A549 (cell line): Measurements from ENCODE around the gene PRAMEF33. TPM values are rescaled to one million over a fixed set of nuclear protein-coding genes. Genes with fewer than 3 reads are reported as not detected.
"Not testable (repeated sequence)": the region's sequence is repeated elsewhere in the genome, so short reads cannot be mapped to it uniquely, and the experiment has no call there.

ENCODE experiments used
- ATAC-seq, 2 experiments: fragments of 200-7000 bp in 1 of 2; fragments of >200 bp in 1 of 2; cut with Nextera tagmentation in 1 of 2; cut with Tn5 transposase in 1 of 2; 3 replicates each; pipeline versions ENCODE4 v1.8.0 to v1.9.1; 2018 to 2020; ENCODE audit warnings: mild to moderate bottlenecking in 1 of 2, moderate library complexity in 1 of 2
- CTCF ChIA-PET: fragments of 300-600 bp; sonication (Branson Sonifier 250); formaldehyde crosslinking; extraction: SDS; loops from one replicate; lab custom pipeline; 2021; ENCODE audit warnings: antibody characterized with exemption, inconsistent platforms; lab: Yijun Ruan, JAX
- POLR2A ChIA-PET: fragments of 350-600 bp; formaldehyde crosslinking; extraction: SDS; loops from one replicate; lab custom pipeline; 2021; ENCODE audit warnings: antibody characterized with exemption, inconsistent platforms; lab: Yijun Ruan, JAX
- DNase-seq, 2 experiments: peaks; one replicate each; pipeline versions ENCODE4 v3.0.0 to v3.0.0-alpha.2; 2011 to 2016; ENCODE audit warnings: low read depth in 1 of 2, low spot score in 1 of 2
- FAIRE-seq: peaks from 2 replicates; lab custom pipeline; 2011; peaks lifted over from hg19 to GRCh38; lab: Jason Lieb, UNC
- H3K27ac ChIP-seq, 2 experiments: fragments of >200 bp; sonication (Bioruptor Twin); formaldehyde crosslinking; 3 replicates each; pipeline ENCODE4 v1.5.1; 2016 to 2017
- H3K4me1 ChIP-seq: fragments of >200 bp; sonication (Bioruptor Twin); formaldehyde crosslinking; 3 replicates; pipeline ENCODE4 v1.6.1; 2016
- H3K4me2 ChIP-seq: fragments of >200 bp; sonication (Bioruptor Twin); formaldehyde crosslinking; 3 replicates; pipeline ENCODE4 v1.6.1; 2016
- H3K4me3 ChIP-seq: fragments of >200 bp; sonication (Bioruptor Twin); formaldehyde crosslinking; 3 replicates; pipeline ENCODE4 v1.5.1; 2016
- H3K9me3 ChIP-seq: fragments of >200 bp; sonication (Bioruptor Twin); formaldehyde crosslinking; 3 replicates; pipeline ENCODE4 v1.6.1; 2016
- CTCF ChIP-seq: fragments of >200 bp; sonication (Bioruptor Twin); formaldehyde crosslinking; IDR thresholded peaks from 3 replicates; pipeline ENCODE4 v1.5.1; 2016
- RAD21 ChIP-seq, 2 experiments: fragments of >200 bp in 1 of 2; sonication (Bioruptor Twin) in 1 of 2; formaldehyde crosslinking in 1 of 2; IDR thresholded peaks in 1 of 2; conservative IDR thresholded peaks in 1 of 2; 2 replicates in 1 of 2; 3 replicates in 1 of 2; pipeline ENCODE4 v1.6.1; 2012 to 2018; ENCODE audit warnings: inconsistent platforms in 1 of 2
- SMC3 ChIP-seq: fragments of >200 bp; sonication (Bioruptor Twin); formaldehyde crosslinking; IDR thresholded peaks from 3 replicates; pipeline ENCODE4 v1.6.1; 2018; ENCODE audit warnings: inconsistent platforms
- WGBS: methylation state at CpG from one replicate; pipeline ENCODE4 v1.1.6; 2017; ENCODE audit errors: missing lambda C conversion rate; 5-methylcytosine and 5-hydroxymethylcytosine counted together
- polyA plus RNA-seq, 4 experiments: library from polyadenylated mRNA; depleted of rRNA in 3 of 4; stranded (reverse); fragments of >200 nt; fragmentation: RNase III in 1 of 4; extraction: RNeasy Plus Mini Kit Qiagen cat#74134 plus additional on column Dnase treatment in 1 of 4; gene quantifications; 2 replicates in 3 of 4; 3 replicates in 1 of 4; pipeline ENCODE4 v1.2.3, GENCODE V29; 2011 to 2017
- small RNA-seq, 6 experiments: library from RNA; depleted of rRNA; stranded (forward); fragments of <200 nt; gene quantifications; one replicate each; pipeline ENCODE3, GENCODE V24; 2012

The PRAMEF33 gene
- polyA plus RNA-seq, 2 of the 4 experiments (the other 2 are of a cell fraction) = not detected

DNA sequence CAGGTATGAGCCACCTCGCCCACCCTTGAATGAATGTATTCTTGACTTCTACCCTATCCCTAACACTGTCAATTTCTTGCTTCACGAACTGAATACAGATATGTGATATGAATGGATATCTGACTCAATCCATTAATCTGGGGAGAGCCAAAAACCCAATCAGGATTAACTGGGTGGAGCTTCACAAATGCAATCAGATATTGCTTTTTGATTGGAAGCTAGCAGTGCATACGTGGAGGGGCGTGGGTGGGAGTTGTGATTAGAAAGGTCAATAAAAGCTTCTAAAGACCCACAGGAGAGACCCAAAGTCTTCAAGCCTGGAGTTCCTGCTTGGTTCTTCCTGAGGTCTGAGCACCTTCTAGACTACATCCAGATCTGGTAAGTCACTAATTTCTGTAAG, 11.9 kb downstream of the PRAMEF33 start, which contains the start of gene PRAMEF15:
PRAMEF15 (plus strand) TSS at position 301 of the 400 bp plus-strand sequence. CDS start 2,827 bp downstream, outside the sequence.
- FAIRE-seq, DNase-seq, POLR2A ChIA-PET, H3K9me3 ChIP-seq, H3K4me1 ChIP-seq, CTCF ChIA-PET, ATAC-seq, H3K4me2 ChIP-seq, H3K4me3 ChIP-seq, H3K27ac ChIP-seq: not testable (repeated sequence)
- 0% methylated on average over 4 of the region's 4 CpGs for WGBS

DNA sequence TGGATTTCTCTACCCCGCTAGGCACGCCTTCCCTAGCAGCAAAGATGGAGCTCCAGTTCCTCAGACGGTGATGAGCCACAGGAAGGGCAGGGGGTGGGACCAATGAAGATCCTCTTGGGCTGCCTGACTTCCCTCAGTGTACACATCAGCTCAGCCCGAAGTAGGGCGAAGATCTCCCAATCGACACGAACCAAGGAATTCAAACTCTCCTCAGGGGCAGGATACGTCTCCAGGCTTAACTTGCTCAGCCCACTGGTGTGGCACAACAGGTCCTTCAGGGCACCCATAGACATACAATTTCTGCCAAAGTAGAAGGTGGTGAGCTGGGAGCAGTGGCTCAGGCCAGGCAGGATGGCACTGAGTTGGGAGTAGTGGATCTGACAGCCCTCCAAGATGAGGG, 39.2 kb downstream of the PRAMEF33 start:
- POLR2A ChIA-PET, FAIRE-seq, H3K9me3 ChIP-seq, ATAC-seq, CTCF ChIA-PET, H3K4me1 ChIP-seq, H3K27ac ChIP-seq, H3K4me2 ChIP-seq, DNase-seq, H3K4me3 ChIP-seq: not testable (repeated sequence)
- 3% methylated on average over 7 of the region's 8 CpGs for WGBS

DNA sequence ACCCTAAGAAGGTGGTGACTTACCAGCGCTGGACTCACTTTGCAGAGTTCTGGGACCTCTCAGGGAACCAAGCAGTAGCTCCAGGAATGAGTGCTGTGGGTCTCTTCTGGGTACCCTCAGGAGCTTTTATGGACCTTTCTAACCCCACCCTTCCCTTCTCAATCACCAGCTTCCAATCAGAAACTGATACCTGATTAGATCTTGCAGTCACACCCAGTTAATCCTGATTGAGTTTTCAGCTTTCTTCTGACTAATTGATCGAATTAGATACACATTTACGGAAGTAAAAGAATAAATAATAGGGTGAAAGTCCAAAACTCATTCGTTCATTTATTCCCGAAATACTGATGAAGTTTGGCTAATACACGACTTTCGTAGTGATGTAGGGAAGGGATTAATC, 43.7 kb downstream of the PRAMEF33 start, which contains the start of gene PRAMEF14:
PRAMEF14 (minus strand) TSS at position 101 of the 400 bp plus-strand sequence. CDS start 1,820 bp downstream, outside the sequence.
- H3K4me2 ChIP-seq, H3K27ac ChIP-seq, H3K4me3 ChIP-seq, CTCF ChIA-PET, POLR2A ChIA-PET, ATAC-seq, H3K4me1 ChIP-seq, H3K9me3 ChIP-seq, DNase-seq, FAIRE-seq: not testable (repeated sequence)
- WGBS = 2% methylated on average over 7 of the region's 7 CpGs

DNA sequence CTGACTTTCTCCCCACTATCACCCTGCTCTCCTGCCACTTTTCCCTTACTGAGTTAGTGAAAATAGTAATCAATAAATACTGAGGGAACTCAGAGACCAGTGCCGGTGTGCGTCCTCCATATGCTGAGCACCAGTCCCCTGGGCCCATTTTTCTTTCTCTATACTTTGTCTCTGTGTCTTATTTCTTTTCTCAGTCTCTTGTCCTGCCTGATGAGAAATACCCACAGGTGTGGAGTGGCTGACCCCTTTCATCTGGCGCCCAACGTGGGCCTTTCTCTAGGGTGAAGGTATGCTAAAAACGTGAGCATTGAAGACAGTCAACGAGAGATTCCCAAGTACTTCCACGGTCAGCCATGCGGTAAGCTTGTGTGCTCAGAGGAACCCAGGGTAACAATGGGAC, 50.1 kb downstream of the PRAMEF33 start:
- FAIRE-seq, H3K4me2 ChIP-seq, H3K4me3 ChIP-seq, CTCF ChIA-PET, H3K9me3 ChIP-seq, H3K4me1 ChIP-seq, ATAC-seq, DNase-seq, POLR2A ChIA-PET, H3K27ac ChIP-seq: not testable (repeated sequence)
- WGBS = 13% methylated on average over 4 of the region's 8 CpGs

GRCh38 chr1:13354475-13354874, 51.1 kb downstream of the PRAMEF33 start:
- H3K9me3 ChIP-seq, FAIRE-seq, H3K4me2 ChIP-seq, DNase-seq, CTCF ChIA-PET, H3K4me1 ChIP-seq, H3K27ac ChIP-seq, ATAC-seq, H3K4me3 ChIP-seq, POLR2A ChIA-PET: not testable (repeated sequence)
- WGBS = no CpG with 5 or more reads among the region's 9 CpGs

GRCh38 chr1:13356774-13357173, 53.4 kb downstream of the PRAMEF33 start:
- DNase-seq = peak in 1 of 2 experiments; percentile 59
- POLR2A ChIA-PET, H3K27ac ChIP-seq, H3K4me3 ChIP-seq, FAIRE-seq, H3K4me2 ChIP-seq, CTCF ChIA-PET, ATAC-seq, H3K4me1 ChIP-seq, H3K9me3 ChIP-seq: not testable (repeated sequence)
- TF ChIP-seq SMC3 = peak; percentile 54
- TF ChIP-seq RAD21 (conservative IDR thresholded peaks at IDR 0.05 in 1 of 2, IDR thresholded peaks at IDR 0.05 in 1 of 2) = peak; percentile 54 to 63
- TF ChIP-seq CTCF = peak; percentile 45; the same call in 2 of the 3 replicates
- WGBS = 5% methylated on average over 5 of the region's 5 CpGs

Small RNA genes lying within 50 kb of the gene (small RNA-seq; reads per million reads assigned to genes)
- 0 reads per million in 6 experiments for gene RNU6-771P

Other genes starting within 250 kb of the PRAMEF33 start
- 0.05 TPM in 1 of 2 replicates, not detected in the other for gene PRAMEF27, start 247.0 kb upstream of the PRAMEF33 start, polyA plus RNA-seq (2011; rRNA removed)
- gene PRAMEF27, start 247.0 kb upstream of the PRAMEF33 start, polyA plus RNA-seq (2017; fragmentation: RNase III; extraction: RNeasy Plus Mini Kit Qiagen cat#74134 plus additional on column Dnase treatment) = not detected in 3 replicates
- not detected in 2 replicates for gene HNRNPCL3, start 242.8 kb upstream of the PRAMEF33 start, polyA plus RNA-seq (2011; rRNA removed)
- not detected in 3 replicates for gene HNRNPCL3, start 242.8 kb upstream of the PRAMEF33 start, polyA plus RNA-seq (2017; fragmentation: RNase III; extraction: RNeasy Plus Mini Kit Qiagen cat#74134 plus additional on column Dnase treatment)
- not detected in 2 replicates for gene PRAMEF25, start 232.8 kb upstream of the PRAMEF33 start, polyA plus RNA-seq (2011; rRNA removed)
- not detected in 3 replicates for gene PRAMEF25, start 232.8 kb upstream of the PRAMEF33 start, polyA plus RNA-seq (2017; fragmentation: RNase III; extraction: RNeasy Plus Mini Kit Qiagen cat#74134 plus additional on column Dnase treatment)
- not detected in 2 replicates for gene HNRNPCL2, start 186.7 kb upstream of the PRAMEF33 start, polyA plus RNA-seq (2011; rRNA removed)
- not detected in 3 replicates for gene HNRNPCL2, start 186.7 kb upstream of the PRAMEF33 start, polyA plus RNA-seq (2017; fragmentation: RNase III; extraction: RNeasy Plus Mini Kit Qiagen cat#74134 plus additional on column Dnase treatment)
- gene PRAMEF26, start 147.5 kb upstream of the PRAMEF33 start, polyA plus RNA-seq (2011; rRNA removed) = not detected in 2 replicates
- not detected in 3 replicates for gene PRAMEF26, start 147.5 kb upstream of the PRAMEF33 start, polyA plus RNA-seq (2017; fragmentation: RNase III; extraction: RNeasy Plus Mini Kit Qiagen cat#74134 plus additional on column Dnase treatment)
- gene HNRNPCL4, start 137.9 kb upstream of the PRAMEF33 start, polyA plus RNA-seq (2011; rRNA removed) = not detected in 2 replicates
- not detected in 3 replicates for gene HNRNPCL4, start 137.9 kb upstream of the PRAMEF33 start, polyA plus RNA-seq (2017; fragmentation: RNase III; extraction: RNeasy Plus Mini Kit Qiagen cat#74134 plus additional on column Dnase treatment)
- gene PRAMEF9, start 131.7 kb upstream of the PRAMEF33 start, polyA plus RNA-seq (2011; rRNA removed) = not detected in 2 replicates
- gene PRAMEF9, start 131.7 kb upstream of the PRAMEF33 start, polyA plus RNA-seq (2017; fragmentation: RNase III; extraction: RNeasy Plus Mini Kit Qiagen cat#74134 plus additional on column Dnase treatment) = not detected in 3 replicates
- not detected in 2 replicates for gene PRAMEF13, start 102.1 kb upstream of the PRAMEF33 start, polyA plus RNA-seq (2011; rRNA removed)
- not detected in 3 replicates for gene PRAMEF13, start 102.1 kb upstream of the PRAMEF33 start, polyA plus RNA-seq (2017; fragmentation: RNase III; extraction: RNeasy Plus Mini Kit Qiagen cat#74134 plus additional on column Dnase treatment)
- not detected in 2 replicates for gene PRAMEF18, start 77.4 kb upstream of the PRAMEF33 start, polyA plus RNA-seq (2011; rRNA removed)
- gene PRAMEF18, start 77.4 kb upstream of the PRAMEF33 start, polyA plus RNA-seq (2017; fragmentation: RNase III; extraction: RNeasy Plus Mini Kit Qiagen cat#74134 plus additional on column Dnase treatment) = not detected in 3 replicates
- gene PRAMEF5, start 49.3 kb upstream of the PRAMEF33 start, polyA plus RNA-seq (2011; rRNA removed) = not detected in 2 replicates
- gene PRAMEF5, start 49.3 kb upstream of the PRAMEF33 start, polyA plus RNA-seq (2017; fragmentation: RNase III; extraction: RNeasy Plus Mini Kit Qiagen cat#74134 plus additional on column Dnase treatment) = not detected in 3 replicates
- not detected in 2 replicates for gene PRAMEF8, start 18.4 kb upstream of the PRAMEF33 start, polyA plus RNA-seq (2011; rRNA removed)
- not detected in 3 replicates for gene PRAMEF8, start 18.4 kb upstream of the PRAMEF33 start, polyA plus RNA-seq (2017; fragmentation: RNase III; extraction: RNeasy Plus Mini Kit Qiagen cat#74134 plus additional on column Dnase treatment)
- gene PRAMEF15, start 12.0 kb downstream of the PRAMEF33 start, polyA plus RNA-seq (2011; rRNA removed) = not detected in 2 replicates
- gene PRAMEF15, start 12.0 kb downstream of the PRAMEF33 start, polyA plus RNA-seq (2017; fragmentation: RNase III; extraction: RNeasy Plus Mini Kit Qiagen cat#74134 plus additional on column Dnase treatment) = not detected in 3 replicates
- gene PRAMEF14, start 43.6 kb downstream of the PRAMEF33 start, polyA plus RNA-seq (2011; rRNA removed) = not detected in 2 replicates
- not detected in 3 replicates for gene PRAMEF14, start 43.6 kb downstream of the PRAMEF33 start, polyA plus RNA-seq (2017; fragmentation: RNase III; extraction: RNeasy Plus Mini Kit Qiagen cat#74134 plus additional on column Dnase treatment)
- gene PRAMEF19, start 68.4 kb downstream of the PRAMEF33 start, polyA plus RNA-seq (2011; rRNA removed) = not detected in 2 replicates
- gene PRAMEF19, start 68.4 kb downstream of the PRAMEF33 start, polyA plus RNA-seq (2017; fragmentation: RNase III; extraction: RNeasy Plus Mini Kit Qiagen cat#74134 plus additional on column Dnase treatment) = not detected in 3 replicates
- gene PRAMEF17, start 86.1 kb downstream of the PRAMEF33 start, polyA plus RNA-seq (2011; rRNA removed) = not detected in 2 replicates
- not detected in 3 replicates for gene PRAMEF17, start 86.1 kb downstream of the PRAMEF33 start, polyA plus RNA-seq (2017; fragmentation: RNase III; extraction: RNeasy Plus Mini Kit Qiagen cat#74134 plus additional on column Dnase treatment)
- not detected in 2 replicates for gene PRAMEF20, start 106.9 kb downstream of the PRAMEF33 start, polyA plus RNA-seq (2011; rRNA removed)
- gene PRAMEF20, start 106.9 kb downstream of the PRAMEF33 start, polyA plus RNA-seq (2017; fragmentation: RNase III; extraction: RNeasy Plus Mini Kit Qiagen cat#74134 plus additional on column Dnase treatment) = not detected in 3 replicates
- 0.04 TPM in 1 of 2 replicates, not detected in the other for gene LRRC38, start 210.5 kb downstream of the PRAMEF33 start, polyA plus RNA-seq (2011; rRNA removed)
- gene LRRC38, start 210.5 kb downstream of the PRAMEF33 start, polyA plus RNA-seq (2017; fragmentation: RNase III; extraction: RNeasy Plus Mini Kit Qiagen cat#74134 plus additional on column Dnase treatment) = not detected in 3 replicates